ENCODE results near the gene GDI2. TPM values are rescaled to one million over a fixed set of nuclear protein-coding genes. Genes with fewer than 3 reads are reported as not detected.

The GDI2 gene
- total and polyA plus RNA-seq, 9 of the 15 experiments (the other 6 are each of a cell fraction or from before 2014, with no cell fraction given), result 262 to 424 (median 287) TPM

- DNase-seq (ENCODE audit: extremely low read depth in 1 of 4, low spot score in 3 of 4) (peak in 1 of 4 experiments; percentile 63), ATAC-seq (peak; percentile 1; the same call in 1 of the 3 replicates), FAIRE-seq (peak; percentile 69)
- Histone ChIP-seq H2AFZ (ENCODE audit: low read depth, low read length) (peak overlapping the region; percentile 82), H3K9ac (ENCODE audit: insufficient read depth in 1 of 2, low read depth in 2 of 2, low read length in 2 of 2) (peak overlapping the region; percentile 97 to 98; a peak in 3 of 4 replicates), H3K9me3 (replicated peaks; ENCODE audit: control insufficient read depth, insufficient read depth, low read depth, low read length) (no peaks in the 10 kb centered on the region), H3K79me2 (ENCODE audit: control insufficient read depth, insufficient read depth, low read length) (peaks cover 56% of the 10 kb centered on the region), H3K9me1 (ENCODE audit: control insufficient read depth, insufficient read depth, low read length) (no peaks in the 10 kb centered on the region), H3K4me2 (ENCODE audit: insufficient read depth, low read length) (peak overlapping the region; percentile 88), H3K27ac (ENCODE audit: extremely low read depth, low read depth, low read length) (peak overlapping the region; percentile 98), H3K4me3 (peak overlapping the region; percentile 98), H3K36me3 (ENCODE audit: control insufficient read depth, insufficient read depth, low read length) (peaks cover 19% of the 10 kb centered on the region; the same call in 2 of the 3 replicates), H3K27me3 (ENCODE audit: control insufficient read depth in 2 of 2, insufficient read depth in 2 of 2, low read length in 2 of 2) (no peaks in the 10 kb centered on the region), H3K4me1 (replicated peaks in 1 of 2; ENCODE audit: control insufficient read depth in 2 of 2, insufficient read depth in 2 of 2, low read length in 2 of 2) (peaks cover 12 to 27% of the 10 kb centered on the region in 2 experiments), H4K20me1 (replicated peaks; ENCODE audit: control insufficient read depth, insufficient read depth, low read length) (peaks cover 25% of the 10 kb centered on the region)
- ChIA-PET CTCF (ENCODE audit: low intra/inter-chr PET ratio) (no interaction called here), POLR2A (interaction anchor here (0.8 to 3.4 kb wide), 13 partner anchors 8 to 153 kb away, joined by 3 to 19 read pairs (median 5); no protein-coding TSS in a partner anchor)
- 12% methylated on average over 11 of the region's 12 CpGs for WGBS (ENCODE audit: insufficient coverage, low coverage, missing lambda C conversion rate)
- TSS peak; percentile 84 for BruUV-seq (replicated peaks)
- in situ Hi-C loops (cut with MboI) (no loop called here), intact Hi-C loops (cut with micrococcal nuclease) (loop anchor here (5.0 kb wide), 3 partner anchors 33 to 78 kb away; partner anchors contain the start of gene FBH1)
- TF ChIP-seq USF2 (CRISPR knock-in tag; IDR thresholded peaks at IDR 0.05) (peak; percentile 34; the same call in 1 of the 2 replicates), MAFF (IDR thresholded peaks at IDR 0.05; ENCODE audit: low read length) (peak; percentile 99), ZNF76 (CRISPR knock-in tag; IDR thresholded peaks at IDR 0.05; ENCODE audit: borderline replicate concordance) (no peak), PCBP1 (IDR thresholded peaks at IDR 0.05; ENCODE audit: low read depth, low read length, poor library complexity, severe bottlenecking) (no peak), KDM5B (IDR thresholded peaks at IDR 0.05; ENCODE audit: insufficient replicate concordance, low read depth, low read length) (no peak), HOMEZ (CRISPR knock-in tag; IDR thresholded peaks at IDR 0.05) (no peak), CREB5 (CRISPR knock-in tag; IDR thresholded peaks at IDR 0.05) (no peak), MTA2 (IDR thresholded peaks at IDR 0.05; ENCODE audit: low read depth) (no peak), FOXK2 (conservative IDR thresholded peaks at IDR 0.05 in 1 of 2, IDR thresholded peaks at IDR 0.05 in 1 of 2; ENCODE audit: low read depth in 2 of 2) (no peak), MTA1 (IDR thresholded peaks at IDR 0.05; ENCODE audit: borderline replicate concordance) (0 out of 2 replicates have a peak, but pooled peaks have one; percentile 44), TAF7 (tag; IDR thresholded peaks at IDR 0.05) (no peak)
- TF ChIP-seq, protein P1, sequence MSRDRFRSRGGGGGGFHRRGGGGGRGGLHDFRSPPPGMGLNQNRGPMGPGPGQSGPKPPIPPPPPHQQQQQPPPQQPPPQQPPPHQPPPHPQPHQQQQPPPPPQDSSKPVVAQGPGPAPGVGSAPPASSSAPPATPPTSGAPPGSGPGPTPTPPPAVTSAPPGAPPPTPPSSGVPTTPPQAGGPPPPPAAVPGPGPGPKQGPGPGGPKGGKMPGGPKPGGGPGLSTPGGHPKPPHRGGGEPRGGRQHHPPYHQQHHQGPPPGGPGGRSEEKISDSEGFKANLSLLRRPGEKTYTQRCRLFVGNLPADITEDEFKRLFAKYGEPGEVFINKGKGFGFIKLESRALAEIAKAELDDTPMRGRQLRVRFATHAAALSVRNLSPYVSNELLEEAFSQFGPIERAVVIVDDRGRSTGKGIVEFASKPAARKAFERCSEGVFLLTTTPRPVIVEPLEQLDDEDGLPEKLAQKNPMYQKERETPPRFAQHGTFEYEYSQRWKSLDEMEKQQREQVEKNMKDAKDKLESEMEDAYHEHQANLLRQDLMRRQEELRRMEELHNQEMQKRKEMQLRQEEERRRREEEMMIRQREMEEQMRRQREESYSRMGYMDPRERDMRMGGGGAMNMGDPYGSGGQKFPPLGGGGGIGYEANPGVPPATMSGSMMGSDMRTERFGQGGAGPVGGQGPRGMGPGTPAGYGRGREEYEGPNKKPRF (IDR thresholded peaks at IDR 0.05; ENCODE audit: low read depth, low read length), result no peak
Measured at GRCh38 chr10:5814110-5815107, 1.2 kb upstream of the GDI2 start.

Data from K562 (cell line).